Right cardiac atrium (tissue), 5 donors: ENCODE measurements around the gene ALDH3B2. TPM values are rescaled to one million over a fixed set of nuclear protein-coding genes. Genes with fewer than 3 reads are reported as not detected.
"Not testable (repeated sequence)": the region's sequence is repeated elsewhere in the genome, so short reads cannot be mapped to it uniquely, and the experiment has no call there.

Experiments
- ATAC-seq, 2 donors: fragments of 200-7000 bp; cut with Tn5 transposase; one replicate each; pipeline versions ENCODE4 v1.8.0 to v1.9.1; 2020; ENCODE audit warnings: moderate library complexity in 2 of 2, mild to moderate bottlenecking in 1 of 2
- DNase-seq, 3 donors: peaks; one replicate each; pipeline ENCODE4 v3.0.0-alpha.2; 2020
- H3K27ac ChIP-seq: one replicate; pipeline ENCODE4 v1.5.1; 2013; ENCODE audit warnings: mild to moderate bottlenecking, low read length, control low read depth, moderate library complexity
- H3K27me3 ChIP-seq: one replicate; pipeline ENCODE4 v1.6.1; 2013; ENCODE audit not compliant: control insufficient read depth, insufficient read depth
- H3K4me1 ChIP-seq: one replicate; pipeline ENCODE4 v1.6.1; 2013; ENCODE audit warnings: low read length; ENCODE audit not compliant: control insufficient read depth, insufficient read depth
- H3K4me3 ChIP-seq: one replicate; pipeline ENCODE4 v1.5.1; 2013; ENCODE audit warnings: low read length, control low read depth
- H3K9me3 ChIP-seq: one replicate; pipeline ENCODE4 v1.6.1; 2013; ENCODE audit warnings: low read length; ENCODE audit not compliant: control insufficient read depth
- WGBS: extraction: QIAGEN DNeasy Blood & Tissue Kit; methylation state at CpG from one replicate; pipeline ENCODE4 v1.1.7; 2013; 5-methylcytosine and 5-hydroxymethylcytosine counted together
- intact Hi-C, 4 donors: fragments of 100-400 bp; cut with DNase I; formaldehyde crosslinking; loops; one replicate each; pipeline versions ENCODE4 v1.11.0 to v1.14.0; 2022 to 2023
- polyA plus RNA-seq: library from polyadenylated mRNA; stranded (reverse); fragments of 200-250 nt; gene quantifications from one replicate; pipeline ENCODE4 v1.2.3, GENCODE V29; 2013
- total RNA-seq, 4 donors: library from RNA; stranded (reverse); fragmentation: NEBNext Ultra II Directional; extraction: Animal tissue kit (Norgen Biotek cat#: 25700); gene quantifications; one replicate each; pipeline ENCODE4 v1.2.1, GENCODE V29; 2021
- donor health status: healthy with polysubstance abuse.
- donor health status: DM: no; HTN: yes; CAD: no.
- donor health status: DM: no; HTN: no; CAD: no.
- donor health status: DM: no; HTN: yes; CAD: no; lungs with severe emphysema.
- donor health status: DM: yes; HTN: yes; CAD: no.

The ALDH3B2 gene
- total and polyA plus RNA-seq, 5 donors, result not detected

DNA sequence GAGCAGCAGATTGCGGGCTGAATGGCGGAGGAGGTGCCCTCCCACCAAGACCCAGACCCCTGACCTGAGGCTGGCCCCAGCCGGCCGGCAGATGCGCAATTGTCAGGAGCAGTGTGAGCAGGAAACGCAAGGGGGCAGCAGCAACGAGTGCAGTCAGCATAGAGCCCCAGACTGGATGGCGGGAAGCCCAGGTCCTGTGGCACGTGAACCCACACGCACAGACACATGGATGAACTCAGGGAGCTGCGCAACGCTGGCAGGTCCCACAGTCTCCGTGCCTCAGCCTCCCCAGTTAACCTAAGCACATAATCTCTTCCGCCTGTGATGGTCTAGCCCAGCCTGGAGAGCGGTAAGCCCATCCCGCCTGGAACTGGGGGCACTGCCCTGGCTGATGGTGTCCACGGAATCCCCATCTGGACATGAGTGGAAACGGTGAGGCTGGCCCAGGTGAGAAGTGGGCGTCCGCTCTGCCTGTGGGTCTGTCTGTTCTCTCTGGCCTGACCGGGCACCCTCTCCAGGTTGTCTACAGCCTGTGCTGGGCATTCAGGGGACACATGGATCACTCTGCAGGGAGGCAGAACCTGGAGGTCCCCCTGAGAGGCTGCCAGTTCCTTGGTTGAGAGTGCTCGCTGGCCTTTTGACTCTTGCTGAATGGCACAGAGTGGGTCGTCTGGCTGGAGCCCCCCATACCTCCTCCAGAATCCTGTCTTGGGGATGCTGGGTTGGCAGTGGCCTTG is 34.2 kb downstream of the ALDH3B2 start:
- WGBS, result 44% methylated on average over 23 of the region's 23 CpGs
- intact Hi-C loops, result no loop called here
- DNase-seq, result peak; percentile 69 to 83 (median 82)

DNA sequence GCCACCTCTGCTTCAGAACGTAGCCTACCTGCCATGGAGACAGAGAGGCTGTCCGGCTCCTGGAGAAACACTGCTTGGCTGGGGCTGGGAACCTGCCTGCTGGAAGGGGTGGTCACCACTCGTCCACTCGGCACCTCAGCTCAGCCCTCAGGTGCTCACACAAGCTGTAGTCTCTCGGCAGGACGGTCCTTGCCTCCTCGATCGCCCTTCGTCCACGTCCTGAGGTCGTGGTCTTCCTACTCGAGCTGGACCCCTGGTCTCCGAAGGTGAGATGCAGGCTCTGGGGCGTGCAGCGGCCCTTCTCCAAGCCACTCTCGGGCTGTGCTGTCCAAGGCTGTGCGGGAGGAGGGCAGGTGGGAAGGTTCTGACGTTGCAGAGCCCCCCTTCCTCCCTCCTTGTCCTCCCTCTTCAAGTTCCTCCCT is 35.0 kb downstream of the ALDH3B2 start, which contains the start of gene TBX10:
TSS of gene TBX10 (minus strand) at position 326 of the 422 bp plus-strand sequence. CDS start at position 35, 291 bp downstream.
- ATAC-seq (no peak), DNase-seq (peak in 1 of 3 donors; percentile 41)
- 79% methylated on average over 18 of the region's 18 CpGs for WGBS
- Histone ChIP-seq H3K27me3 (no peaks in the 10 kb centered on the region), H3K4me3 (no peak within 1 kb of the TSS), H3K27ac (no peak within 1 kb of the TSS), H3K9me3 (no peaks in the 10 kb centered on the region), H3K4me1 (no peaks in the 10 kb centered on the region)
- intact Hi-C loops, result no loop called here

More for the DNA sequence above, 34.2 kb downstream of the ALDH3B2 start:
- H3K27ac ChIP-seq, result no peak overlapping the region
- peak; percentile 55 to 70 for ATAC-seq
- H3K9me3 ChIP-seq, result no peaks in the 10 kb centered on the region
- no peaks in the 10 kb centered on the region for H3K4me1 ChIP-seq
- no peak overlapping the region for H3K4me3 ChIP-seq
- H3K27me3 ChIP-seq, result no peaks in the 10 kb centered on the region

DNA sequence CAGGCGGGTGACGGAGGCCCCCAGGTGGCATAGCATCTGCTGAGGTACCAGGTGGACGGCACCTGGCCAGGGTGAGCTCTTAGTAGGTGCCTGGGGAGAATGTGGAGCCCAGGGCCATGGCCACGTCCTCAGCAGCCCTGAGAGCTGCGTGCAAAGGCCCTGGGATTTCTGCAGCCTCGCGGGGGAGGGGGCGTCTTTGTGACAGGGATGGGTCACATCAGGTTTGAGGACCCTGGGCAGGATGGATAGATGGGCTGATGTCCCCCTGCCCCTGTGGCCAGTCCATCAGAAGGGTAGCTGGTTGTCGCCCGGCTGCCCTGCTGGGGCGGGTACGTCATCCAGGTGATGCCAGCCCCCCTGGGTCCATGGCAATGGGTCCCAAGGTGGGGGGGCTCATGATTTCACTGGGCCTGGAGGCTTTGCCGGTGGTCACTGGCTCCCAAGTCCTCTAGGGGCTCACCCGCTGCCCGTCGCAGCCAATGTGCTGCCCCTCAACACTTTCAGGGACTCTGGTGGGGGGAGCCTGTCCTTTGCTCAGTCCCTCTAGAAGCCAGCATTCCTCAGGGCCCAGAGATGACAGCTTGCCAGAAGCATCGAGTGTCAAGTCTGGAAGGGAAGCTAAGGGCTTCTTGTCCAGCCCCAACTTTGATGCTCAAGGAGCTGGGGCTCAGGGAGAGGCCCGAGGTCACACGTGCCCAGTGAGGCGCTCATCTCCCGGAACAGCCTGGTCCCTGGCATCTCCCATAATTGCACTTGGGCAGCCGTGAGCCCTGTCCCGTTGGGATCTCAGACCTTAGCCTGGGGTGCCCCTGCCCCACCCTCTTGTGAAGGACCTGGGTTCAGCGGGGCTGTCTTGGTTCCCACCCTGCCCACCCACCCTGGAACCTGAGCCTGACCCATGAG is 35.6 kb downstream of the ALDH3B2 start:
- Histone ChIP-seq H3K27ac (no peak overlapping the region), H3K27me3 (no peaks in the 10 kb centered on the region), H3K9me3 (no peaks in the 10 kb centered on the region), H3K4me3 (no peak overlapping the region), H3K4me1 (no peaks in the 10 kb centered on the region)
- ATAC-seq (no peak), DNase-seq (peak in 1 of 3 donors; percentile 45)
- intact Hi-C loops, result no loop called here
- WGBS, result 82% methylated on average over 24 of the region's 24 CpGs

DNA sequence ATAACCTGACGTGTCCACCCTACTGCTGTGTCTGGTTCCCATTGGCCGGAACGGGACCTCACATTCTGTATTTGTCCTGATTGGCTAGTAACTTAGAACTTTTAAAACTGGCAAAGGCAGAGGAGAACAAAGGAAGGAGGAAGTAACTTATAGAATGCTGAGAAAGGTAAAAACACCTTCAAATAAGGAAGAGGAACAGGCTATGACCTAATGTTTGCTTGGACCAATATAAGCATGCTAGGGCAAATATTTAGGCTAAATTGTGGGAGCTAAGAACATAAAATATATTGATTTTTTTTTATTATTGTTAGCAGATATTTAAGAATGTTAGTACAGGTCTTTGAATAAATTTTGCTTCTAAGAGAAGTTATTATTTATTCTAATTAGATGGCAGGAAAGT is 37.0 kb downstream of the ALDH3B2 start:
- 75% methylated on average over 3 of the region's 3 CpGs for WGBS
- H3K9me3 ChIP-seq, ATAC-seq, H3K4me3 ChIP-seq, H3K27ac ChIP-seq, intact Hi-C loops, H3K4me1 ChIP-seq, DNase-seq, H3K27me3 ChIP-seq: not testable (repeated sequence)

DNA sequence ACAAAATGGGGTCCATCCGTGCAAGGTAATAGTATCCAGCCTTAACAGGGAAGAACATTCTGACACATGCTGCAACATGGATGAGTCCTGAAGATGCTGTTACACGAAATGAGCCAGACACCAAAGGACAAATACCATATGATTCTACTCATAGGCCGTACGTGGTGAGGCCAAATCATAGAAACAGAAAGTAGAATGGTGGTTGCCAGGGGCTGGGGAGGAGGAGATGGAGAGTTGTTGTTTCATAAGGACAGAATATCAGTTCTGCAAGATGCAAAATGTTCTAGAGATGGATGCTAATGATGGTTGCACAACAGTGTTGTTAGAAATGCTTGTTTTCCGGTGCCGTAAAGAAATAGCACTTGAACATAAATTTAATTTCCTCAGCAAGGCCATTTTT is 37.5 kb downstream of the ALDH3B2 start:
- Histone ChIP-seq H3K9me3 (no peaks in the 10 kb centered on the region), H3K27ac (no peak overlapping the region), H3K27me3 (no peaks in the 10 kb centered on the region), H3K4me1 (no peaks in the 10 kb centered on the region), H3K4me3 (no peak overlapping the region)
- intact Hi-C loops, result no loop called here
- ATAC-seq, result no peak
- no peak for DNase-seq
- 76% methylated on average over 6 of the region's 6 CpGs for WGBS

DNA sequence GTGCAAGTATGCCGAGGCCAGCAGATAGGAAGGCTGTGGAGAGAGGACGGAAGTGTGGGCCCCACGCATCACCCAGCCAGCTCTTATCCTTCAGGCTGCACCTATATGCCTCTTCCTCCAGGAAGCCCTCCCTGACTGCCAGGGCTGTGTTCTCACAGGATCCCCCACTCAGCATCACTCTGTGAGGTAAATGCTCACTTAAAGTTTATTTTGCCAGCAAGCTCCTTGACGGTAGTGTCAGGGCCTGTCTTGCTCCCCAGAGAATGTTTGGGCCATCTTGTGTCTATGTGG is 39.2 kb downstream of the ALDH3B2 start:
- H3K9me3 ChIP-seq, result no peaks in the 10 kb centered on the region
- DNase-seq (no peak), ATAC-seq (no peak)
- WGBS, result 78% methylated on average over 4 of the region's 4 CpGs
- H3K4me1 ChIP-seq, result peaks cover 2% of the 10 kb centered on the region
- H3K27ac ChIP-seq, result no peak overlapping the region
- intact Hi-C loops, result no loop called here
- H3K27me3 ChIP-seq, result no peaks in the 10 kb centered on the region
- no peak overlapping the region for H3K4me3 ChIP-seq

DNA sequence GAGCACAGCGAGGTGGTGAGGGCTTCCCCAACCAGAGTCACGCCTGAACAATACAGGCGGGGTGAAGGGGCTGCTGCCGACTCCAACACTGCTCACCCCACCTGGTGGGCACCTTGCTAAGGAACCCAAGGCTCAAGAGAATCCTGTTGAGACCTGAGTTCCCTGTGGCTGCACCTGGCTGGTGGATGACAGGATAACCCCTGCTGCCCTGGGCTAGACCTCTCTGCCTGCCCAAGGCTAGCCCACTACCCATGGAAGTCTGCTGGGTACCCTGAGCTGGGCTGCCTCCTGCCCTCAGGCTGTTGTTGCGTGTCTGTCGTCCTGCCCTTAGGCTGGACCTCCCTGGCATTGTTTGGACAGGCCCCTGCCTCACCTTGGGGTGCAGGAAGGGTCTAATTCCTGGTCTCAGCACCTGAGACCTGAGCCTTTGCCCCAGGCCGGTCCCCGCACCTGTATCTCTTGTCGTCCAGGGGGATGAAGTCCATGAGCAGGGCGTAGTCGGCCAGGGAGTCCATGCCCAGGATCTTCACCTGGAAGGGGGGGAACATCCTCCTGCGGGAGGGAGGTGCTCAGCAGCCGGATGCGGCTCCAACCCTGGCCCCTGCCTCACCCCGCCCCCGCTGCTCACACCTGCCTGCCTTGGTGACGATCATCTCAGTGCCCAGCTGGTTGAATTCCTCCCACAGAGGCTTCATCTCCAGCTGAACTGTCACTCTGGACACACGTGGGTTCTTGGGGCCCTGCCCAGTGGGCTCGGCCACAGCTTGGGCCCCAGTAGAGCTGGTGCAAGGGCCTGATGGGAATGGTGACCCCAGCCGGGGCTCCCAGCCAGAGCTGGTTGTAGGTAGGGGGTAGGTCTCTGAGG is 39.8 kb downstream of the ALDH3B2 start:
- intact Hi-C loops, result no loop called here
- DNase-seq (peak in 1 of 3 donors; percentile 28), ATAC-seq (no peak)
- 78% methylated on average over 20 of the region's 20 CpGs for WGBS
- Histone ChIP-seq H3K9me3 (no peaks in the 10 kb centered on the region), H3K4me3 (no peak overlapping the region), H3K4me1 (peaks cover 2% of the 10 kb centered on the region), H3K27me3 (no peaks in the 10 kb centered on the region), H3K27ac (no peak overlapping the region)

DNA sequence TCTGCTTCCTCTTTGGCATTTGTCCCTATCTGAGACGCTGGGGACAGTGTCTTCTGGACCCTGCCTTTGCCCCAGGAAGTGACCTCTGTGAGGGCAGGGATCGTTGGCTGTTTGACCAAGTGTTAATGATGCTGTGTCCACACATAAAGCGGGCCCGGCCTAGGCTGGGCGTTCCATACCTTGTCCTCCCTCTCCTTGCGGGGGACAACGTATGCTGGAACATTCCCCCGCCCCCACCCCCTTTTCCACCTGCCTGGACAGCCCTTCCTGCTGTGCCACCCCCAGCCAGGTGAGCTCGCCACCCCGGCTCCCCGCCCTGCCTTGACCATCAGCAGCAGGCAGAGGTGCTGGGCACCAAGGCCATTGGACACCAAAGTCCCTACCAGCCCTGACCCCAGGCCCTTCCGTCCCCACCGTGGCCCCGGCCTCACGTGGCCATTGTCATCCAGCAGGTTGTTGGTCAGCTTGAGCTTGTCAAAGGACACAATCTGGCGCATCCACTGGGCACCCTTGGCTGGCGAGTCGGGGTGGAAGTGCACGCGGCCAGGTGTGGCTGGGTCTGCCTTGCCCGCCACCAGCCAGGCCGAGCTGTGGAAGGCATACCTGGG is 40.6 kb downstream of the ALDH3B2 start:
- Histone ChIP-seq H3K4me1 (peaks cover 2% of the 10 kb centered on the region), H3K27me3 (no peaks in the 10 kb centered on the region), H3K4me3 (no peak overlapping the region), H3K27ac (no peak overlapping the region), H3K9me3 (no peaks in the 10 kb centered on the region)
- peak in 1 of 3 donors; percentile 45 for DNase-seq
- intact Hi-C loops, result no loop called here
- 81% methylated on average over 22 of the region's 22 CpGs for WGBS
- ATAC-seq, result no peak

DNA sequence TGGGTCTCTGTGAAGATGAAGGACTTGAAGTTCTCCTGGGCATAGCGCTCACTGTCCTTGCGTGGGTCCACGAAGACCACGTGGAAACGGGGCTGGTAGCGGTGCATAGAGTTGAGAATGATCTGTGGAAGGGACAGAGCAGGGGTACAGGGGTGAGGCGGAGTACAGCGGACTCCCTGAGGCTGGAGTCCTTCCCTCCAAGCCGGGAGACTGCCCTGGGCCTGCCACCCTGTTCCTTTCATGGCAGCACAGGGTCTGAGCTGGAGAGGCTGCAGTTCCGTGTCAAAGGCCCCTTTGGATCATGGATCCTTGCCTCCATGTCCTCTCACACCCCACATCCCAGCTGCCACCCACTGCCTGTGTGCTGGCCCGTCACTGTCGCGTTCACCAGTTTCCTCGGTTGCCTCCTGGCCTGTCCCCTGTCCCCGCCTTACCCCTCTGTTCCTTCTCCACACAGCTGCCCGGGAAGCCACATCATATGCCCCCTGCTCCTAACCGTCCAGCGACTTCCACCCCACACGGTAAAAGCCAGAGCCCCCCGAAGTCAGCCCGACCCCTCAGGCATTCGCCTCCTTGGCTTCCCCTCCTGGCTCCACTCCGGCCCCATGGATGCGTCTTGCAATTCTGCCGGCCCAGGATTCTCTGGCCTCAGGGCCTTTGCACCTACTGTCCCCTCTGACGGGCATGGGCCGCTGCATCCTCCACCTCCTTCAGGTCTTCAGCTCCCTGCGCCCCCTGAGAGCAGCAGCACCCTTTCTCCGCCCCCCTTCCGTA is 41.3 kb downstream of the ALDH3B2 start:
- intact Hi-C loops, result no loop called here
- Histone ChIP-seq H3K27ac (no peak overlapping the region), H3K4me3 (no peak overlapping the region), H3K27me3 (no peaks in the 10 kb centered on the region), H3K9me3 (no peaks in the 10 kb centered on the region), H3K4me1 (peaks cover 2% of the 10 kb centered on the region)
- ATAC-seq (no peak), DNase-seq (peak in 2 of 3 donors; percentile 17 to 33)
- WGBS, result 91% methylated on average over 30 of the region's 30 CpGs
